ENCODE data around the gene MARCHF10.

MARCHF10 gene

DNA sequence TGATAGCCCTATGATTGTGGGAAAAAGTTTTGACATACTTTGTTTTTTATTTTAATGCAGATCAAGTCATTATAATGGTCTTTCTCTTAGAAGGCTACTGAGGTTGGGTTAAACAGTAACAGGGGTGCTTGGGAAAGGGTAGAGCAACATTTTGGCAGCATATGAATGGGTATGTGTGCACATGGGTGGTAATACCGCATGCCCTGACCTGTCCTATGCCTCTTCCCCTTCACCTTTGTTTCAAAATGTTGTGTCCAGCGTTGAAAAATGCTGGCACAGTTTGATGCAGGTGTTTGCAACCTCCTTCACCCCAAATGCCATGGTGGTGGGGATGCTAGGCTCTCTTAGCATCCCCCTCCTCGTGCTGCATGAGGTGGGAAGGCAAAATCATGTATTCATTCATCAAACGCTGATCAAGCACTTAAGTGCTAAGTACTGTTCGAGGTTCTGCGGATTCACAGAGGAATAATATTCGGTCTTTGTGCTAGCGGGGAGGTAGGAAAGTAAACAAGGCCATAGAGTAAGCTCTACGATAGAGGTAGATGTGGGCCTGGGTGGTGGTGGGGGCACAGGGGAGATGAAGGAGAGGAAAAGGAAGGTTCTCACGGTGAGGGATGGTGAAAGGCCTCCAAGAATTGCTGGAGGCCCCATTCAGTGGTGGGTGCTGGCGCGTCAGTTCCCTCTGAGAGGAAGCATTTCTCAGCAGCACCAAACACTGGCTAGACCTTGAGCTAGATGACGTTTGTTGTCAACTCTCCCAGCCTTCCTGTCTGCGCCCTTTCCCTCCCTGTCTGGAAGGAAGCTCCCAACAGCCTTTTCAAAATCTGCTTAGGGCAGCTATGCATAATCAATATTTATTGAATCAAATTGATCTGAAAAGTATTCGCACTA, 13.3 kb upstream of the MARCHF10 start:
- no peak for DNase-seq

DNA sequence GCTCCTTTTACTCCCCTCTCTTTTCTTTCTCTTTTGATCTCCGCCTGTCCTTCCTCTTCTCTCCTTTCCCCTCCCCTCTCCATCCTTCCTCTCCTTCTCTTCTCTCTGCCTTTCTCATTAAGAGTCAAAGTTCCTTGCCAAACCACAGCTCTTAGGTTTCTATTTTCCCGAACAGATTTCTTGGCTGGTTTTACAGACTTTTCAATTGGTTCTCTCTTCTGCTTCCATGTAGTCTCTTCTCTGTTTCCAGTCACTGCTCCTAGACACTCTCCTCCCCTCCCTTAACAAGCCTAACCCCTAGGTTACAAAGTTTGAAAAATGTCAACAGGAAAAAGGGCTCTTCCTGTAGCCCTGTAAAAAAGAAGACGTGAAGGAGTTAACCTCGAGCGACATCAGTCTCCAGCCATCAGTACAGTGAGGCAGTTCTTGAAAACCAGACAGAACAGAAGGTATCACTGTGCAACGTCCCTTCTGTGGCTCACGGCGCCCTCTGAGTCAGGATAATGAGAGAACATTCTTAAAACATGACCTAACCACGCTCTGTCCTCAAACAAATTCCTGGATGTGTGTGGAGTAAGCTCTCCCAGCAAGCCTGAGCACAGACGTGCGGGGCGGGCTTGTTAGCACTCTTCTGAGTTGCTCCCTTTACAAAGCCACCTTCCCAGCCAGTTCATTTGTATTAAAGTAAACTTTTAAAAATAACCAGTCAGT, 11.6 kb upstream of the MARCHF10 start:
- peak; percentile 79 for DNase-seq

- no peak for DNase-seq
Observed at GRCh38 chr17:62818526-62818925, 10.4 kb upstream of the MARCHF10 start.

DNA sequence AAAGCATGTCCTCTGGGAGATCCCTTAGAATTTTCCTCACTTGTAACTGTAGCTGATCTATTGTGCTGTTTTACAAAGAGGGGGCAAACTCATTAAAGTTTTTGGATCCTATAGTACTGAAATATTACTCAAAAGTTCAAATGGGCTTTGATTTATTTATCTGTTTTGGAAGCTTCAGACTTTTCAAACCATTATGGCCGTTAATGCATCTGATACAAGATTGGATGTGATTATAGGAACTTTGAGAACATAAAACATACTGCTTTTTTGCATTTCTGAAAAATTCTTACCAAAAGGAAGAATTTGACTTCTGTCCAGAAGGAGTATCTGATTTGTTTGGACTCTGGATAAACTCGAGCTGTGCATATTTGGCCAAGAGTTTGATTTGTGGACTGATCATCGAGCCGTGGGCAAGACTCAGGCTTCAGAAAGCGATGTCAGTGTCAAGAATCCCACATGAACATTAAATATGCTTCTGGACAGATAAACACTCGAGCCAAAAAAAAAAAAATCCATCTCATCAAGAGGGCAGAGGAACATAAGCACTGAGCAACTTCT, 8.2 kb upstream of the MARCHF10 start:
- DNase-seq = no peak

- no peak for DNase-seq
Observed at GRCh38 chr17:62809656-62810055, 1.5 kb upstream of the MARCHF10 start.

DNA sequence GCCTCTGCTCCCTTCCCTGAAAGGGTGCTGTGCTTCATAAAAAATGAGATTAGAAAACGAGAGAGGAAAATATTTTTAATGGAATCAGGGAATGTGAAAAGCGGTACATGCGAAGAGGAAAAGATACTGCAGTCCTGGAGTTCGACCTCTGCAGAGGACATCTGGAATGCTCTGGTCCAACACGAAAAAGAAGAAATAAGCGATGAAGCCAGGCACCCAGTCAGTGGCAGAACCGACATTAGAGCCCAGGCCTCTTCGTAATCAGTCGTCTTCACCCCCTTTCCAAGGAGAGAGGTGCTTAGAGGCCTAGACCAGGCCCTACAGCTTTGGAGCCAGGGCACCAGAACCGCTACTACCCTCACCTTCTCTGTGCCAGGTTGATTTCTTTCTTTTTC, 459 bp upstream of the MARCHF10 start:
- DNase-seq = no peak

DNA sequence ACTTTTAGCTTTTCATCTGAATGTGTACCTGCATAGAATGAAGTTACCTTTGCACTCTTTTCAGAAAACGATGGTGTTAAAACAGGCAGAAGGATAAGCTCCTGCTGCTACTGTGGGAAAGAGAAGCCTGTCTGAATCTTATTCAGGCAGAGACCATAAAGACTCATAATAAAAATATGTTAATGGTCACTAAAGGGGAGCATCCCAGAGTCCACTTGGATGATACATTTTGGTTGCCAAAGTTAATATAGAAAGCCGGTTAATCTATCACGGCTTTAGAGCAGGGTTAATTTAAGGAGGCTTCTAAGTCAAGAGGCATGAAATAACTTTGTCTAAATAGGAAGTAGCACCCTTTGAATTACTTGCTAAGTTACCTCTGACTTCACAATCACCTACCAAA, 2.9 kb downstream of the MARCHF10 start:
- no peak for DNase-seq

DNA sequence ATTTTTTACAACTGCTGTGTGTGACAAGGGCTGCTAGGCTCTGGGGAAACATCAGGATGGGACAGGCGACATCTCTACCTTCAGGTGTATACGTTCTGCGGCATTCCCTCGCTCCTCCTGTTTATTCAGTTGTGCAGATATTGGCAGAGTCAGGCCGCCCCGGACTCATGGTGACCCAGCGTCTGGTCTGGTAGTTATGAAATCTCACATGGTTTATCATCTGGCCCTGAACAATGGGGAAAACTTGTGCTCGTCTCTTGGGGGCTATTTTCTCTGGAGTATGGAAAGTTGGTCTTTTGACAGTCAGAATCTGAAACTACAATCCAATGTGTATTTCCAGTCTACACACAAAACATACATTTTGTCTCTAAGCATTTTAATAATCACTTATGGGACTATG, 3.3 kb downstream of the MARCHF10 start:
- no peak for DNase-seq

- no peak for DNase-seq
Observed at GRCh38 chr17:62804025-62804424, 4.1 kb downstream of the MARCHF10 start.

- DNase-seq = no peak
Observed at GRCh38 chr17:62802561-62803205, 5.4 kb downstream of the MARCHF10 start.

GRCh38 chr17:62801553-62802114, 6.5 kb downstream of the MARCHF10 start:
- no peak for DNase-seq

DNA sequence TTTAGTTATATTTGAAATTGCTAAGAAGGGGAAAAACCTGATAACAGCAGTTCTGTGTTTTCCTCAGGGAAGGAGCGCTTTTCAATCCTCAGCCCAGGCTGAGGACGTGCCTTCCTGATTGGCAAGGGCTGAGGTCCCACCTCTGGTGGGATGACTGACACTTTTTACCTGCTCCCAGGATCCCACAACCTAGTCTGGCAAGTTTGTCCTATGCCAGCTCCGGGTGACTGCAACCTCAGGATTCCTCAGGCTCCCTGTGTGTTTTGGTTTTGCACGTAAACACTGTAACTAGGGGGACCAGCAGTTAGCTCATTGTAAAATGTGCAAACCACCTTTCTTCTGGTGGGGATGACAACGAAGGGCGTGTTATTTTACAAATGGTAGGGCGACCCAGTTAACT, 7.5 kb downstream of the MARCHF10 start:
- DNase-seq = no peak

- no peak for DNase-seq
Observed at GRCh38 chr17:62797959-62798358, 10.2 kb downstream of the MARCHF10 start.

DNA sequence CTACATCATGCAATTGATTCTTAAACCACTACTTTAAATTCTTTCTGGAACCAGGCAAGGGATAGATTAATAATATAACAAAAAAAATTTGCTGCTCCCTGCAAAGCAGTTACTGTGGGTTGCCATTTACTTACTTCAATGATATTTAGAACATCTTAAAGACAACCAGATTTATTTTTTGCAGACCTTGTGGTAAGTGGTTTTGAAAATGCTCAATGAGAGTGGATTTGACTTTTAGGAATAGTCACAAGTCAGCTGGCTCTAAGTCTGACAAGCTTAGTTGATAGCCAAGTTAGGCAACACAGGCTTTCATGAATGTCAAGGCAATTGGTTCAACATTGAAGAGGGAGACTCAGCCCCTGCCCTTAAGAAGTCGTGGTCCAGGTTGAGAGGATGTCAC, 11.8 kb downstream of the MARCHF10 start:
- no peak for DNase-seq

GRCh38 chr17:62794666-62794971, 13.5 kb downstream of the MARCHF10 start:
- no peak for DNase-seq

GRCh38 chr17:62793919-62794665, 14.0 kb downstream of the MARCHF10 start:
- no peak for DNase-seq

DNA sequence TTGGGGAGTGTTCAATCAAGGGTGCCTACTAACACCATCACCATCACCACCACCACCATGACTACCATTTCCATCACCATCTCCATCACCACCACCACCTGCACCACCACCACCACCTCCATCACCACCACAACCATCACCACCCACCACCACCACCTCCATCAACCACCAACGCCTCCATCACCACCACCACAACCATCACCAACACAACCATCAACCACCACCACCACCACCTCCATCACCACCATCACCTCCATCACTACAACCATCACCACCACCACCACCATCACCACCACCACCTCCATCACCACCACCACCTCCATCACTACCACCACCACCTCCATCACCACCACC, 15.7 kb downstream of the MARCHF10 start:
- DNase-seq = no peak

DNA sequence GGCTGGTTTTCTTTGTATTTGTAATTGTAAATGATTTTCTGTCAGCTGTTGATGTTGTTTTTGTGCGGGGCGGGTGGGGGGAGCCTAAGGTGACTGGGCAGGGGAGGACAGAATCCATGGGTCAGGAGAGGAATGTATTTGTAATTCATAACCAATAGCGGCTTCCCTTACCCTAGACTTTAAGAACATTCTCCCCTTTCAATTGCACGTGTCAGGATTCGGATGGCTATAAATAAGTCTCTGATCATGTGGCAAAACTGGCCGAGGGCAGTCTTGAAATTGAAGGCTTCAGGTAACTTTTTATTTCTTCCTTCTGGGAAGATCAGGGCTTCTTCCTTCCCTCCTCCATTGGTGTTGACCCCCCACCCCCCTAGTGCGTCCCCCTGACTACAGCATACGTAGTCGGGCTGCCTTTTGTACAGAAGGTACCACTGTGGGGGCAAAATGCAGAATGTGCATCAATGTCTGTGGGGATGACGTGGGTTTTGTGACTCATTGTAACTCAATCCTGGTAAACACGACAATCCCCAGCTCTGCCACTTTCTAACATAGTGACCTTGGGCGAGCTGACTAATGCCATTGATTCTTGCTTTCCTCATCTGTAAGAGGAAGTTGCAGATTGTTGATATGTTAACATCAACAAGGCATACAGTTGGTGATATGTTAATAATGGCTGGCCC, 16.2 kb downstream of the MARCHF10 start:
- DNase-seq = no peak

DNA sequence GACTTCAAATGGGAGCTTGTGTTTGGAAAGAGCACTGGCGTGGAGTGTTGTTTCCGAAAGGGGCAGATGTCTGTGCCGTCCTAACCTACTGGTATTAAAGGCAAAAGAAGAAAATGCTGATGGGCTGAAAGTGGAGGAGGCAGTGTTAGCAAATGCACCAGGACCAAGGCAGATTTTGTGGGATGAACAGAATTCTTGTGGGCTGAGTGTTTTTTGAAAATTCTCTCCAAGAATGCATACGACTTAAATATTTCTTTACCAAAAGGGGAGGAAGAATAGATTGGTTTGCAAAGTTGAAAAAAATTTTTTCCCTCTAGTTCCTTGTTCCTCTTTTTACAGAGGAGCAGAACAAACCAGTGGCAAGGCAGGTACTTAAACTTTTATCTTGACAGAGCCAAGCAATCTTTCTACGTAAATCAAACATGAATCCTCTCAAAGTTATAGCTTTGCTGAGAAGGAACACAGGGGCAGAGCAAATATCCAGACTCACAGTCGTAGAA, 16.8 kb downstream of the MARCHF10 start:
- no peak for DNase-seq

- no peak for DNase-seq
Observed at GRCh38 chr17:62790564-62790986, 17.5 kb downstream of the MARCHF10 start.

DNA sequence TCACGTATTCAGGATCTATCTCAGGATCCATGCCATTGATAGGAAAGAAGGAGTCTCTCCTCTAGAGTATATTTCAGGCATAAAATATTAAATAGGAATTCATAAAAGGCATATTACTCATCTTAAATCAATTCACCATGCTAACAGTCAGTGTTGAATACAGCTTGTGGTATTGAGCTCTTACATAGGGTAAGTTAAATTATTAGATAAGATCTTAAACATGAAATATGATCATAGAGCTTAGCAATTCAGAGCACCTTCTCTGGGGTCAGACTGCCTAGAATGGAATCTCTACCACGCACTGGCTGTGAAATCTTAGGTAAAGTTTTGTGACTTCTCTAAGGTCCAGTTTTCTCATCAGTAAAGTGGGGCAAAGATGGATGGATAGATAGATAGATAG, 20.7 kb downstream of the MARCHF10 start:
- no peak for DNase-seq

DNA sequence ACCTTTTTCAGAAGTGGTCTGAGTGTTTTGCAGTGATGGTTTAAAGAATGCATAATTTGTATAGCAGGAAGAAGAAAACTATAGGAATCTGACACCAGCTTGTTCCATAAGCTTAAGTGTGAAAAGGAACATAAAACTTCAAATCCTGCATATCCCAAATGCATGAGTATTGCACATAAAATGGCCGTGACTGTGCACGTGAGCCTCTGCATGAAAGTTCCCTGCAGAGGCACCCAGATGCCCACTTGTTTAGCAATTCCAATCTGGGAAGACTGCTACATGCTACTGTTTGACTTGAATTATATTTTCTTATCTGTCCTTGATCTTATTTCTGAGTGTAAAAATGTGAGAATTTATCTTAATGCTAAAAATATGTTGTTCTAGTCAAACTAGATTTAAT, 21.5 kb downstream of the MARCHF10 start:
- no peak for DNase-seq

Data from right forelimb (tissue), 1 donor.